Fibroblast of the aortic adventitia (primary cell): Measurements from ENCODE around the gene VKORC1. TPM values are rescaled to one million over a fixed set of nuclear protein-coding genes. Genes with fewer than 3 reads are reported as not detected.

Experiments
- DNase-seq: peaks from one replicate; pipeline ENCODE4 v3.0.0-alpha.2; 2010; ENCODE audit warnings: low read depth
- H3K4me3 ChIP-seq: 2 replicates; pipeline ENCODE4 v1.5.1; 2011; ENCODE audit warnings: low read depth, mild to moderate bottlenecking, control low read depth, low read length, moderate library complexity
- CTCF ChIP-seq: IDR thresholded peaks from 2 replicates; pipeline ENCODE4 v1.5.1; 2011; ENCODE audit warnings: mild to moderate bottlenecking, low read length, control low read depth, inconsistent platforms; ENCODE audit not compliant: insufficient read depth
- total RNA-seq: library from RNA; depleted of rRNA; stranded (reverse); fragments of >200 nt; gene quantifications from 2 replicates; pipeline ENCODE4 v1.2.3, GENCODE V29; 2012; ENCODE audit warnings: low replicate concordance

VKORC1 gene
- total RNA-seq, 1 donor: 146 TPM

- no peak for TF ChIP-seq CTCF
- H3K4me3 ChIP-seq: no peak overlapping the region
- DNase-seq: no peak
These were observed 38.5 kb upstream of the VKORC1 start for GRCh38 chr16:31133046-31133501.

- no peak overlapping the region for H3K4me3 ChIP-seq
- DNase-seq: no peak
- no peak for TF ChIP-seq CTCF
These were observed 37.8 kb upstream of the VKORC1 start for GRCh38 chr16:31132303-31132979.

GRCh38 chr16:31131841-31132271 lies 37.3 kb upstream of the VKORC1 start:
- TF ChIP-seq CTCF: no peak
- H3K4me3 ChIP-seq: no peak overlapping the region
- no peak for DNase-seq

- no peak for TF ChIP-seq CTCF
These were observed 36.8 kb upstream of the VKORC1 start for GRCh38 chr16:31131416-31131815.

GRCh38 chr16:31130899-31131298 lies 36.3 kb upstream of the VKORC1 start:
- no peak for TF ChIP-seq CTCF
- no peak for DNase-seq
- no peak overlapping the region for H3K4me3 ChIP-seq

More at GRCh38 chr16:31131416-31131815, 36.8 kb upstream of the VKORC1 start:
- DNase-seq: no peak
- H3K4me3 ChIP-seq: no peak overlapping the region

- TF ChIP-seq CTCF: no peak
- no peak overlapping the region for H3K4me3 ChIP-seq
- no peak for DNase-seq
These were observed 35.8 kb upstream of the VKORC1 start for GRCh38 chr16:31130336-31130891.
